GM20000 (cell line): ENCODE results near the gene RSPO3.

Experiments
- DNase-seq: peaks from one replicate; pipeline ENCODE4 v3.0.0; 2012; ENCODE audit warnings: low spot score
- CTCF ChIP-seq: IDR thresholded peaks from 2 replicates; pipeline ENCODE4 v1.5.1; 2012; ENCODE audit warnings: mild to moderate bottlenecking, control low read depth; ENCODE audit errors: extremely low read depth, missing control alignments

Gene RSPO3

GRCh38 chr6:127131772-127132376 lies 13.4 kb downstream of the RSPO3 start:
- TF ChIP-seq CTCF: no peak
- DNase-seq: no peak

- TF ChIP-seq CTCF: no peak
- DNase-seq: no peak
Measured at GRCh38 chr6:127134136-127134535, 15.7 kb downstream of the RSPO3 start.

- no peak for TF ChIP-seq CTCF
- DNase-seq: no peak
Measured at GRCh38 chr6:127136786-127137185, 18.3 kb downstream of the RSPO3 start.

GRCh38 chr6:127146932-127147331 lies 28.5 kb downstream of the RSPO3 start:
- DNase-seq: no peak
- TF ChIP-seq CTCF: no peak

- TF ChIP-seq CTCF: no peak
- DNase-seq: no peak
Measured at GRCh38 chr6:127147534-127147933, 29.1 kb downstream of the RSPO3 start.

GRCh38 chr6:127148511-127148910 lies 30.0 kb downstream of the RSPO3 start:
- DNase-seq: no peak

GRCh38 chr6:127154509-127154908 lies 36.0 kb downstream of the RSPO3 start:
- no peak for DNase-seq
- TF ChIP-seq CTCF: no peak

More at GRCh38 chr6:127148511-127148910, 30.0 kb downstream of the RSPO3 start:
- no peak for TF ChIP-seq CTCF
